SK-N-SH treated with all-trans-retinoic acid at 6 μM for 48 hours (cell line): Measurements from ENCODE around the gene PBX2.
"Not testable (repeated sequence)": the region's sequence is repeated elsewhere in the genome, so short reads cannot be mapped to it uniquely, and the experiment has no call there.

Experiments used
- ATAC-seq: fragments of 200-7000 bp; cut with Tn5 transposase; 3 replicates; pipeline ENCODE4 v1.9.1; 2020; ENCODE audit warnings: mild to moderate bottlenecking, moderate library complexity
- CREB5 ChIP-seq: fragments of 250-450 bp; sonication (Bioruptor Pico); IDR thresholded peaks from 2 replicates; pipeline ENCODE4 v1.5.1; 2020; ENCODE audit warnings: low read depth, mild to moderate bottlenecking, moderate library complexity
- CSDC2 ChIP-seq: fragments of 250-450 bp; sonication (Bioruptor Pico); IDR thresholded peaks from 2 replicates; pipeline ENCODE4 v1.5.0; 2020; ENCODE audit warnings: mild to moderate bottlenecking, moderate library complexity
- CSRNP3 ChIP-seq: fragments of 250-450 bp; sonication (Bioruptor Pico); IDR thresholded peaks from 2 replicates; pipeline ENCODE4 v1.5.1; 2021; ENCODE audit warnings: mild to moderate bottlenecking, moderate library complexity
- ESRRG ChIP-seq: fragments of 250-450 bp; sonication (Bioruptor Pico); IDR thresholded peaks from 2 replicates; pipeline ENCODE4 v1.6.1; 2021; ENCODE audit warnings: mild to moderate bottlenecking
- GLIS3 ChIP-seq: fragments of 250-450 bp; sonication (Bioruptor Pico); IDR thresholded peaks from 2 replicates; pipeline ENCODE4 v1.5.0; 2020; ENCODE audit warnings: mild to moderate bottlenecking, moderate library complexity
- ISL1 ChIP-seq: fragments of 250-450 bp; sonication (Bioruptor Pico); IDR thresholded peaks from 2 replicates; pipeline ENCODE4 v2.1.2; 2022; ENCODE audit warnings: mild to moderate bottlenecking, moderate library complexity
- OSR1 ChIP-seq: fragments of 250-450 bp; sonication (Bioruptor Pico); IDR thresholded peaks from 2 replicates; pipeline ENCODE4 v1.8.0; 2022; ENCODE audit warnings: moderate library complexity, mild to moderate bottlenecking, inconsistent platforms
- PPARA ChIP-seq: fragments of 250-450 bp; sonication (Bioruptor Pico); IDR thresholded peaks from 2 replicates; pipeline ENCODE4 v1.5.0; 2020; ENCODE audit warnings: mild to moderate bottlenecking, borderline replicate concordance
- RARB ChIP-seq: fragments of 250-450 bp; sonication (Bioruptor Pico); IDR thresholded peaks from 2 replicates; pipeline ENCODE4 v1.8.0; 2021; ENCODE audit warnings: mild to moderate bottlenecking, moderate library complexity
- TOX ChIP-seq: fragments of 250-450 bp; sonication (Bioruptor Pico); IDR thresholded peaks from 2 replicates; pipeline ENCODE4 v1.8.0; 2021; ENCODE audit warnings: mild to moderate bottlenecking, moderate library complexity, borderline replicate concordance
- TSHZ2 ChIP-seq: fragments of 250-450 bp; sonication (Bioruptor Pico); IDR thresholded peaks from 2 replicates; pipeline ENCODE4 v1.5.0; 2020; ENCODE audit warnings: mild to moderate bottlenecking, moderate library complexity
- ZC3H10 ChIP-seq: fragments of 250-450 bp; sonication (Bioruptor Pico); IDR thresholded peaks from 2 replicates; pipeline ENCODE4 v1.5.1; 2021; ENCODE audit warnings: mild to moderate bottlenecking, moderate library complexity
- ZFP30 ChIP-seq: fragments of 450-650 bp; formaldehyde crosslinking; IDR thresholded peaks from 2 replicates; pipeline ENCODE4 v1.5.0; 2022; ENCODE audit warnings: mild to moderate bottlenecking, moderate library complexity
- ZNF565 ChIP-seq: fragments of 450-650 bp; formaldehyde crosslinking; conservative IDR thresholded peaks from 2 replicates; pipeline ENCODE4 v1.5.0; 2020; ENCODE audit warnings: low read depth, mild to moderate bottlenecking, moderate library complexity
- ZNF70 ChIP-seq: fragments of 450-650 bp; formaldehyde crosslinking; IDR thresholded peaks from 2 replicates; pipeline ENCODE4 v1.5.0; 2020; ENCODE audit warnings: mild to moderate bottlenecking, moderate library complexity
- ZNF8 ChIP-seq: fragments of 450-650 bp; formaldehyde crosslinking; IDR thresholded peaks from 2 replicates; pipeline ENCODE4 v1.5.0; 2020; ENCODE audit warnings: mild to moderate bottlenecking, moderate library complexity
- TF ChIP-seq, protein P1 (sequence below): fragments of 250-450 bp; sonication (Bioruptor Pico); IDR thresholded peaks from 2 replicates; pipeline ENCODE4 v1.8.0; 2021; ENCODE audit warnings: low read depth, mild to moderate bottlenecking, moderate library complexity, borderline replicate concordance

PBX2 gene

DNA sequence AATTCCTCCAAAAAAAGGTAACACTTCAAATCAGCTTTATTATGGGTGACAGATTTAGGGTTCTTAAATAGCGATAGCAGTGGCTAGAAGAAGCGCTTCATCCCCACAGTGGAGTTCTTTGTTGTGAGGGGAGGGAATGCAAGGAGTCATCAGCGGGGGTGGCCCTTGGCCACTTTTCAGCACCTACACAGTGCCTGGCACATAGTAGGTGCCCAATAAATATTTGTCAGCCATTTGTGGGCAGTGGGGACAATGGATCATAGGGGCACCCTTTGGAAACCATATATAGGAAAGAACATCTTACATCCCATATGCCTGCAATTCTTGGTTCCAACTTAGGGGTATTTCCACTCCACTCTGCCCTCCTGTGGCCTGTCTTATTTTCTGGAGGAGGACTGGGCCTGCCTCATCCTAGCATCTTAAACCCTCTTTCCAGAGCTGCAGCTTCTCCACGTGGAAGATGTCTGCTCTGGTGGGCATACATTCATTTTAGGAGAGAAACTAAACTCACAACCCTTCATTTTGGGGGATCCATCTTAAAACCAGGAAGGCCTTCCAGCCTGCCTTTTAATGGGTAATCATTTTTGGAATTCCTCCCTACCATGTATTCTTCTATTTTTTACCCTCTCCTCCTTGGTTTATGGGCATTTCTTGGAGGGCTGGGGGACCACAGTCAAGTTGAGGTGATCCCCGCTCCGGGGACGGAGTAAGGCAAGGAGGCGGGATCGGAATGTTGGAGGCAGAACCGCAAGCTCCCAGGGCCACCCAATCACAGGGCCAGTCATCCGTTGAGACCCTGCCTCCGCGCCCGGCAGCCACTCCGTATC, 5.0 kb upstream of the PBX2 start:
- peak; percentile 92 for ATAC-seq
- TF ChIP-seq RARB (0 out of 2 replicates have a peak, but pooled peaks have one; percentile 30), ZNF8 (no peak)

DNA sequence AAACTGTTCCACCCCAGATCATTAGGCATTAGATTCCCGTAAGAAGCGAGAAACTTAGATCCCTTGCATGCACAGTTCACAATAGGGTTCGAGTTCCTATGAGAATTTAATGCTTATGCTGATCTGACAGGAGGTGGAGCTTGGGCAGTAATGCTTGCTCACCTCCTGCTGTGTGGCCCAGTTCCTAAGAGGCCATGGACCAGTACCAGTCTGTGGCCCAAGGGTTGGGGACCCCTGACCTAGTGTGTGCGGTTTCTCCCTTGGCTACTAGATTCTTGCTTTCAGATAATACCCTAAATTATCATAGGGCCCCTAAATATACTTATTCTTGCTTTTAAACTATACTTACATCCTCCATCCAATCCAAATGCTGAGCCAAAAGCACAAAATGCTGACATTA, 4.4 kb upstream of the PBX2 start:
- ATAC-seq: no peak
- TF ChIP-seq CSDC2 (CRISPR knock-in tag): no peak
- TF ChIP-seq OSR1 (CRISPR knock-in tag): no peak
- TF ChIP-seq TSHZ2: no peak
- TF ChIP-seq, all 23 proteins: peak for 0

DNA sequence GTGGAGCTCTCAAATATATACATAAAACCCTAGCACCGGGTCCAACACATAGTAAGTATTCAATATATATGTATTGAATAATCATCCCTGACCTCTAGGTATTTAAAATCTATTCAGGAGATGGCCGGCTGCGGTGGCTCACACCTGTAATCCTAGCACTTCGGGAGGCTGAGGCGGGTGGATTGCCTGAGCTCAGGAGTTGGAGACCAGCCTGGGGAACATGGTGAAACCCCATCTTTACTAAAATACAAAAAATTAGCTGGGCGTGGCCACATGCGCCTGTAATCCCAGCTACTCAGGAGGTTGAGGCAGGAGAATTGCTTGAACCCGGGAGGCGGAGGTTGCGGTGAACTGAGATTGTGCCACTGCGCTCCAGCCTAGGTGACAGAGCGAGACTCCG, 3.1 kb upstream of the PBX2 start:
- ATAC-seq: not testable (repeated sequence)

- no peak for TF ChIP-seq CSRNP3
- TF ChIP-seq CREB5 (CRISPR knock-in tag): no peak
- no peak for TF ChIP-seq RARB
- no peak for TF ChIP-seq TOX
- no peak for TF ChIP-seq CSDC2 (CRISPR knock-in tag)
- TF ChIP-seq, protein P1, sequence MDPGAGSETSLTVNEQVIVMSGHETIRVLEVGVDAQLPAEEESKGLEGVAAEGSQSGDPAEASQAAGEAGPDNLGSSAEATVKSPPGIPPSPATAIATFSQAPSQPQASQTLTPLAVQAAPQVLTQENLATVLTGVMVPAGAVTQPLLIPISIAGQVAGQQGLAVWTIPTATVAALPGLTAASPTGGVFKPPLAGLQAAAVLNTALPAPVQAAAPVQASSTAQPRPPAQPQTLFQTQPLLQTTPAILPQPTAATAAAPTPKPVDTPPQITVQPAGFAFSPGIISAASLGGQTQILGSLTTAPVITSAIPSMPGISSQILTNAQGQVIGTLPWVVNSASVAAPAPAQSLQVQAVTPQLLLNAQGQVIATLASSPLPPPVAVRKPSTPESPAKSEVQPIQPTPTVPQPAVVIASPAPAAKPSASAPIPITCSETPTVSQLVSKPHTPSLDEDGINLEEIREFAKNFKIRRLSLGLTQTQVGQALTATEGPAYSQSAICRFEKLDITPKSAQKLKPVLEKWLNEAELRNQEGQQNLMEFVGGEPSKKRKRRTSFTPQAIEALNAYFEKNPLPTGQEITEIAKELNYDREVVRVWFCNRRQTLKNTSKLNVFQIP (CRISPR knock-in tag): no peak
- no peak for TF ChIP-seq ZFP30 (CRISPR knock-in tag)
- TF ChIP-seq ZNF565 (CRISPR knock-in tag): no peak
- no peak for TF ChIP-seq ZC3H10 (CRISPR knock-in tag)
- no peak for TF ChIP-seq ISL1 (CRISPR knock-in tag)
- no peak for TF ChIP-seq PPARA
- TF ChIP-seq, all 23 proteins: peak for 0
- ATAC-seq: no peak
These were observed 2.6 kb upstream of the PBX2 start, which contains the start of gene GPSM3 for GRCh38 chr6:32192608-32193039. Gene GPSM3, minus strand, starts transcription at chr6:32192643. Its CDS starts 130 bp downstream, at chr6:32192513.

DNA sequence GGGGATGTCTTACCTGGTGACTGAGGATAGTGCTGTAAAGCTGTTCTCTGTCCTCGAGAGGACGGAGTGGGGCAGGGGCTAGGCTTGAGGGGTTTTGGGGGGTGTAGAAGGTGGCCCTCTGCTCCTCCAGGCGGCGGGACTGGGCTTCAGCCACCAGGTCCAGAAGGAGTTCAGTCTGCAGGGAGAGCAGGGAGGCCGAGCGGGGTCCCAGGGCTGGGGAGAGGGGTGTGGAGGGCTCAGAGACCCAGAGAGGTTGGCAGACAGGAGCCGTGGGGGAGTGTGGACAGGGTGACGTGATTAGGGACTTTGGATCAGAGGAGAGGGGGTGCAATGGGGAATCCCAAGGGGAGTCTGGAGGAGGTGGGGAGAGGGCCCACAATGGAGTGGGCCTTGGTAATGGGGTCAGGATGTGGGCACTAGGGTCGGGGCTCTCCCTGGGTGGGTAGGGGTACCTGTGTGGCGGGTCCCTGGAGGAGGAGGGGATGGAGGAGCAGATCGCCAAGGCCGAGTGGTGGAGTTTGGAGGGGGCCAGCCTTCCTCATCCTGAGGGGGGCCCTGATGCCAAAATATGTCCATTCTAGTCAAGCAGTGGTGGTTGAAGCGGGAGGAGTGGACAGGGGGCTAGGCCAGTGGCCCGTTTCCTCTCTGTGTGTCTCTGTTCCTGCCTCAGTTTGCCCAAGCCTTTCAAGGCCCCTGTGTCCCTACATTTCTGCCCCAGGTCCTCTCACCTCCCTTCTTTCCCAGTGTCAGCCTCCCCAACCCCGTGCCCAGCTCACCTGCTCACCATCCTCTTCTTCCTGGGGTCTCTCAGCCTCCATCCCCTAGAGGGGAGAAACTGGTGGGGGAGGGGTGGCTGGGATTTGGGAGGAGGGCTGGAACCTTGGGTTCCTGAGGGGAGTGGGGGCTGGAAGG, 1.9 kb upstream of the PBX2 start:
- TF ChIP-seq CSDC2 (CRISPR knock-in tag) (no peak), ESRRG (CRISPR knock-in tag) (no peak), ISL1 (CRISPR knock-in tag) (no peak), CREB5 (CRISPR knock-in tag) (no peak), ZNF70 (CRISPR knock-in tag) (no peak), OSR1 (CRISPR knock-in tag) (no peak), GLIS3 (no peak), ZNF565 (CRISPR knock-in tag) (no peak), PPARA (no peak)
- no peak for ATAC-seq
